ENCODE data around the gene ATP2B1. TPM values are rescaled to one million over a fixed set of nuclear protein-coding genes. Genes with fewer than 3 reads are reported as not detected.
A peak's percentile ranks its signal among the peaks of the same experiment; 100 is the strongest.
"Not testable (repeated sequence)": the region's sequence is repeated elsewhere in the genome, so short reads cannot be mapped to it uniquely, and the experiment has no call there.

The ATP2B1 gene
- total and polyA plus RNA-seq, 2 donors (not counting 1 experiment from before 2014, with no cell fraction given), result 26.1 to 238 TPM

DNA sequence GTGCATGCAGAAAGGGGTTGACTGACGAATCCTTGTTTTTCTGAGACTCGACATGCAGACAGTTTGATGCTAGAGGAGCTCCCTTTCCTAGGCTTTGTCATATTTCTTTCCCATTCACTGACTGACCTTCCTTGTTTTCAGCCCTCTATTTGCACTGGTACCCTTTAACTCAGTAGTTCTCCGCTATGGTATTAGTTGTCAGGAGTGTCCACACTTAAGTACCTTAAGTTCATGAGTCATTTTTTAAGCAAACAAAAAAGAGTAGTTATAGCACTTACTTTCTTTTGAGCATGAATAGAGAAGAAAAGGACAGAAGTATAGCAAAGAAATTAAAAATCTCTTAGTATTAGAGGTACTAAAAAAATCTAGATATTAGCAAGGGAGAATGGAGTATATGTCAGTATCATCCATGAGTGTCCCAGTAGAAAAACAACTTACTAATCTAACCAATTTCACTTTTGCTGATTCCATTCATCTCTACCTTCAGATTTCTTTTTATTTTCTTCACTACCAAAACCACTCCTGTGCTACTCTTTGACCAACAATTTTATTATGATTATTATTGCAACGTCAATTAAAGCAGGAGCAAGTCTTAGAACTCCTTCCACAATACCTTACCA is 8.3 kb downstream of the ATP2B1 start:
- Histone ChIP-seq H2AFZ (ENCODE audit: insufficient read depth, low read depth, low read length, poor library complexity, severe bottlenecking) (no peak overlapping the region), H3K4me1 (ENCODE audit: control insufficient read depth in 2 of 2, insufficient read depth in 2 of 2, low read length in 2 of 2) (peaks cover 33 to 78% of the 10 kb centered on the region in 2 donors), H3K9me3 (ENCODE audit: control extremely low read depth in 1 of 3, control insufficient read depth in 2 of 3, insufficient read depth in 1 of 3, low read length in 2 of 3) (no peaks in the 10 kb centered on the region), H3K27ac (ENCODE audit: low read length in 2 of 2) (no peak overlapping the region), H3K27me3 (replicated peaks in 1 of 4; ENCODE audit: control extremely low read depth in 1 of 4, control insufficient read depth in 3 of 4, insufficient read depth in 4 of 4, low read length in 3 of 4) (no peaks in the 10 kb centered on the region), H4K20me1 (ENCODE audit: control insufficient read depth, insufficient read depth, low read length, poor library complexity, severe bottlenecking) (peaks cover 86% of the 10 kb centered on the region), H3K4me2 (replicated peaks; ENCODE audit: low read depth, low read length, poor library complexity, severe bottlenecking) (peak overlapping the region; percentile 24), H3K9ac (ENCODE audit: low read length) (no peak overlapping the region), H3K79me2 (ENCODE audit: control insufficient read depth, insufficient read depth, low read length) (peaks cover 100% of the 10 kb centered on the region), H3K36me3 (replicated peaks in 1 of 2; ENCODE audit: control extremely low read depth in 1 of 2, control insufficient read depth in 1 of 2, extremely low read depth in 1 of 2, insufficient read depth in 2 of 2, low read length in 1 of 2) (peaks cover 3 to 8% of the 10 kb centered on the region in 2 experiments), H3K4me3 (ENCODE audit: control extremely low read depth in 1 of 5, extremely low read depth in 1 of 5, insufficient read depth in 1 of 5, low read depth in 2 of 5, low read length in 4 of 5) (no peak overlapping the region)
- H3K27ac Mint-ChIP-seq, result no peak overlapping the region
- POLR2A ChIA-PET, result no interaction called here
- CTCF ChIA-PET, result interaction anchor here (1.2 to 1.5 kb wide), 2 partner anchors 64 to 313 kb away, joined by 3 to 4 read pairs; no protein-coding TSS in a partner anchor
- no peak overlapping the region for H3K4me3 Mint-ChIP-seq
- 100% methylated on average over 2 of the region's 4 CpGs for WGBS (ENCODE audit: insufficient coverage)
- H3K9me3 Mint-ChIP-seq (ENCODE audit: insufficient read depth), result no peaks in the 10 kb centered on the region
- DNase-seq, result no peak
- TF ChIP-seq, protein P1, sequence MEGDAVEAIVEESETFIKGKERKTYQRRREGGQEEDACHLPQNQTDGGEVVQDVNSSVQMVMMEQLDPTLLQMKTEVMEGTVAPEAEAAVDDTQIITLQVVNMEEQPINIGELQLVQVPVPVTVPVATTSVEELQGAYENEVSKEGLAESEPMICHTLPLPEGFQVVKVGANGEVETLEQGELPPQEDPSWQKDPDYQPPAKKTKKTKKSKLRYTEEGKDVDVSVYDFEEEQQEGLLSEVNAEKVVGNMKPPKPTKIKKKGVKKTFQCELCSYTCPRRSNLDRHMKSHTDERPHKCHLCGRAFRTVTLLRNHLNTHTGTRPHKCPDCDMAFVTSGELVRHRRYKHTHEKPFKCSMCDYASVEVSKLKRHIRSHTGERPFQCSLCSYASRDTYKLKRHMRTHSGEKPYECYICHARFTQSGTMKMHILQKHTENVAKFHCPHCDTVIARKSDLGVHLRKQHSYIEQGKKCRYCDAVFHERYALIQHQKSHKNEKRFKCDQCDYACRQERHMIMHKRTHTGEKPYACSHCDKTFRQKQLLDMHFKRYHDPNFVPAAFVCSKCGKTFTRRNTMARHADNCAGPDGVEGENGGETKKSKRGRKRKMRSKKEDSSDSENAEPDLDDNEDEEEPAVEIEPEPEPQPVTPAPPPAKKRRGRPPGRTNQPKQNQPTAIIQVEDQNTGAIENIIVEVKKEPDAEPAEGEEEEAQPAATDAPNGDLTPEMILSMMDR (IDR thresholded peaks at IDR 0.05), result no peak
- TF ChIP-seq EZH2 (IDR thresholded peaks at IDR 0.05; ENCODE audit: borderline replicate concordance, insufficient read depth, low read depth, low read length, poor library complexity, severe bottlenecking), result no peak
- peaks cover 86% of the 10 kb centered on the region for H3K4me1 Mint-ChIP-seq
- no peaks in the 10 kb centered on the region for H3K27me3 Mint-ChIP-seq
- ATAC-seq (ENCODE audit: low read depth), result no peak
- intact Hi-C loops (cut with micrococcal nuclease), result no loop called here

DNA sequence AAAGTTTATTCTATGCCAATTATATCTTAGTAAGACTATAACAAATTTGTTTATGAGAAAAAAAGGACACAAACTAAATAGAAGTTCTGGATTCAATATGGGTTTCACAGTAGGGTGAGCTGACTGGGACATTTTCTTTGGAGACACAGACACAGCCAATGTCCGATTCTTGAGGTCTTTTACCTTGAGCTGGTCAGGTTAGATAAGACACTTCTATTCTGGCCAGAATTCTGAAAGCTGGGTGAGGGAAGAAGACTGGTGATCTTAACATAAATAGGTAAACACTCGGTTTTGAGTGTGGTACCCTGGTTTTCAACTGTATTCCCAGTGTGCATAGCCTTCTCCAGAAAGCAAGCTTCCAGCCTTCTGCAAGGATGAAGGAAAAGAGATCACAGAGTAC is 10.0 kb downstream of the ATP2B1 start:
- H3K4me1 Mint-ChIP-seq, result peaks cover 85% of the 10 kb centered on the region
- no peaks in the 10 kb centered on the region for H3K27me3 Mint-ChIP-seq
- Histone ChIP-seq H3K9me3 (ENCODE audit: control extremely low read depth in 1 of 3, control insufficient read depth in 2 of 3, insufficient read depth in 1 of 3, low read length in 2 of 3) (no peaks in the 10 kb centered on the region), H3K9ac (ENCODE audit: low read length) (no peak overlapping the region), H3K36me3 (replicated peaks in 1 of 2; ENCODE audit: control extremely low read depth in 1 of 2, control insufficient read depth in 1 of 2, extremely low read depth in 1 of 2, insufficient read depth in 2 of 2, low read length in 1 of 2) (peaks cover 3 to 8% of the 10 kb centered on the region in 2 experiments), H3K4me1 (ENCODE audit: control insufficient read depth in 2 of 2, insufficient read depth in 2 of 2, low read length in 2 of 2) (peaks cover 35 to 70% of the 10 kb centered on the region in 2 donors), H2AFZ (ENCODE audit: insufficient read depth, low read depth, low read length, poor library complexity, severe bottlenecking) (no peak overlapping the region), H3K4me2 (replicated peaks; ENCODE audit: low read depth, low read length, poor library complexity, severe bottlenecking) (peak overlapping the region; percentile 10), H3K27me3 (replicated peaks in 1 of 4; ENCODE audit: control extremely low read depth in 1 of 4, control insufficient read depth in 3 of 4, insufficient read depth in 4 of 4, low read length in 3 of 4) (no peaks in the 10 kb centered on the region), H3K27ac (ENCODE audit: low read length in 2 of 2) (peak overlapping the region in 1 of 2 donors; percentile 37), H3K4me3 (ENCODE audit: control extremely low read depth in 1 of 5, extremely low read depth in 1 of 5, insufficient read depth in 1 of 5, low read depth in 2 of 5, low read length in 4 of 5) (no peak overlapping the region), H3K79me2 (ENCODE audit: control insufficient read depth, insufficient read depth, low read length) (peaks cover 100% of the 10 kb centered on the region), H4K20me1 (ENCODE audit: control insufficient read depth, insufficient read depth, low read length, poor library complexity, severe bottlenecking) (peaks cover 89% of the 10 kb centered on the region)
- ChIA-PET CTCF (interaction anchor here (0.8 kb wide), 1 partner anchor 404 kb away, joined by 4 read pairs; no protein-coding TSS in a partner anchor), POLR2A (no interaction called here)
- DNase-seq (no peak), ATAC-seq (ENCODE audit: low read depth) (no peak)
- TF ChIP-seq, protein P1 (IDR thresholded peaks at IDR 0.05), result no peak
- TF ChIP-seq EZH2 (IDR thresholded peaks at IDR 0.05; ENCODE audit: borderline replicate concordance, insufficient read depth, low read depth, low read length, poor library complexity, severe bottlenecking), result no peak
- no peaks in the 10 kb centered on the region for H3K9me3 Mint-ChIP-seq (ENCODE audit: insufficient read depth)
- H3K4me3 Mint-ChIP-seq, result no peak overlapping the region
- H3K27ac Mint-ChIP-seq, result no peak overlapping the region
- WGBS (ENCODE audit: insufficient coverage), result 100% methylated on average over 1 of the region's 2 CpGs
- intact Hi-C loops (cut with micrococcal nuclease), result loop anchor here (1.0 kb wide), 1 partner anchor 8 kb away; no protein-coding TSS in a partner anchor

DNA sequence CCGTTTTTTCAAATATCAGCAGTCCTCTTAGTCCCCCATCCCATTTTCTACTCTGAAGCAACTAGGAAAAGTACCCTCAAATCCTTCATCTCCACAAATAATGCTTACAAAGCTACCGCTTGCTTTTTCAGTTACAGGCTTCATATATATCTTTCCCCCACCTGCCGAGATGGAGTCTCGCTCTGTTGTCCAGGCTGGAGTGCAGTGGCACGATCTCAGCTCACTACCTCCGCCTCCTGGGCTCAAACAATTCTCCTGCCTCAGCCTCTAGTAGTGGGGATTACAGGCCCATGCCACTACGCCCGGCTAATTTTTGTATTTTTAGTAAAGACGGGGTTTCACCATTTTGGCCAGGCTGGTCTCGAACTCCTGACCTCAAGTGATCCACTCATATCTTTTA is 10.9 kb downstream of the ATP2B1 start:
- H3K4me3 ChIP-seq (ENCODE audit: control extremely low read depth in 1 of 5, extremely low read depth in 1 of 5, insufficient read depth in 1 of 5, low read depth in 2 of 5, low read length in 4 of 5); H3K9me3 Mint-ChIP-seq (ENCODE audit: insufficient read depth); H3K27me3 ChIP-seq (replicated peaks in 1 of 4; ENCODE audit: control extremely low read depth in 1 of 4, control insufficient read depth in 3 of 4, insufficient read depth in 4 of 4, low read length in 3 of 4); H3K9me3 ChIP-seq (ENCODE audit: control extremely low read depth in 1 of 3, control insufficient read depth in 2 of 3, insufficient read depth in 1 of 3, low read length in 2 of 3); ATAC-seq (ENCODE audit: low read depth); H2AFZ ChIP-seq (ENCODE audit: insufficient read depth, low read depth, low read length, poor library complexity, severe bottlenecking); H3K27ac Mint-ChIP-seq; H3K36me3 ChIP-seq (replicated peaks in 1 of 2; ENCODE audit: control extremely low read depth in 1 of 2, control insufficient read depth in 1 of 2, extremely low read depth in 1 of 2, insufficient read depth in 2 of 2, low read length in 1 of 2); POLR2A ChIA-PET; H3K27ac ChIP-seq (ENCODE audit: low read length in 2 of 2); DNase-seq; H3K9ac ChIP-seq (ENCODE audit: low read length); H3K27me3 Mint-ChIP-seq; H3K4me3 Mint-ChIP-seq: not testable (repeated sequence)
- Histone ChIP-seq H3K4me2 (replicated peaks; ENCODE audit: low read depth, low read length, poor library complexity, severe bottlenecking) (peak overlapping the region; percentile 15), H4K20me1 (ENCODE audit: control insufficient read depth, insufficient read depth, low read length, poor library complexity, severe bottlenecking) (peaks cover 91% of the 10 kb centered on the region), H3K79me2 (ENCODE audit: control insufficient read depth, insufficient read depth, low read length) (peaks cover 100% of the 10 kb centered on the region), H3K4me1 (ENCODE audit: control insufficient read depth in 2 of 2, insufficient read depth in 2 of 2, low read length in 2 of 2) (peaks cover 44 to 73% of the 10 kb centered on the region in 2 donors)
- intact Hi-C loops (cut with micrococcal nuclease), result loop anchor here (1.0 kb wide), 1 partner anchor 9 kb away; no protein-coding TSS in a partner anchor
- 88% methylated on average over 6 of the region's 10 CpGs for WGBS (ENCODE audit: insufficient coverage)
- CTCF ChIA-PET, result interaction anchor here (1.2 kb wide), 1 partner anchor 405 kb away, joined by 3 read pairs; no protein-coding TSS in a partner anchor
- H3K4me1 Mint-ChIP-seq, result peaks cover 87% of the 10 kb centered on the region
